CD4-positive, alpha-beta T cell (primary cell): ENCODE results near the gene PLCD1. TPM values are rescaled to one million over a fixed set of nuclear protein-coding genes. Genes with fewer than 3 reads are reported as not detected.

Experiments used
- ATAC-seq: fragments of 200-7000 bp; cut with Tn5 transposase; one replicate; pipeline ENCODE4 v1.10.0; 2022; ENCODE audit warnings: mild to moderate bottlenecking; ENCODE audit not compliant: poor library complexity
- CTCF ChIA-PET: fragments of 350-600 bp; sonication (Branson Sonifier 250); formaldehyde crosslinking; loops from one replicate; lab custom pipeline; 2021; ENCODE audit warnings: antibody characterized with exemption, inconsistent platforms; lab: Charles Lee
- POLR2A ChIA-PET: fragments of 350-600 bp; sonication (Branson Sonifier 250); formaldehyde crosslinking; loops from one replicate; lab custom pipeline; 2021; ENCODE audit warnings: antibody characterized with exemption, inconsistent platforms; lab: Charles Lee
- DNase-seq, 14 experiments: peaks; one replicate each; pipeline ENCODE4 v3.0.0-alpha.2; 2013 to 2020; ENCODE audit warnings: mixed read lengths in 2 of 14
- H3K27ac ChIP-seq, 2 donors: one replicate each; pipeline versions ENCODE4 v1.5.1 to v1.7.0; 2013; ENCODE audit warnings: low read length in 2 of 2, low read depth in 1 of 2, mild to moderate bottlenecking in 1 of 2
- H3K27me3 ChIP-seq, 2 experiments: 1 replicate in 1 of 2; 2 replicates in 1 of 2; pipeline versions ENCODE4 v1.6.1 to v1.7.0; 2013; ENCODE audit warnings: low read length in 2 of 2, control low read depth in 1 of 2, mild to moderate bottlenecking in 1 of 2, moderate library complexity in 1 of 2; ENCODE audit not compliant: insufficient read depth in 2 of 2, control insufficient read depth in 1 of 2
- H3K36me3 ChIP-seq: one replicate; pipeline ENCODE4 v1.6.1; 2013; ENCODE audit warnings: low read length, control low read depth; ENCODE audit not compliant: insufficient read depth
- H3K4me1 ChIP-seq: one replicate; pipeline ENCODE4 v1.6.1; 2013; ENCODE audit warnings: low read length, control low read depth; ENCODE audit not compliant: insufficient read depth
- H3K4me3 ChIP-seq: one replicate; pipeline ENCODE4 v1.5.1; 2013; ENCODE audit warnings: mild to moderate bottlenecking, low read length, moderate library complexity
- H3K9me3 ChIP-seq, 2 experiments: 1 replicate in 1 of 2; 2 replicates in 1 of 2; pipeline versions ENCODE4 v1.6.1 to v1.7.0; 2013; ENCODE audit warnings: low read length in 2 of 2, mild to moderate bottlenecking in 2 of 2, control low read depth in 1 of 2, moderate library complexity in 1 of 2; ENCODE audit not compliant: control insufficient read depth in 1 of 2, insufficient read depth in 1 of 2
- H3K27ac Mint-ChIP-seq: one replicate; pipeline ENCODE4 v1.8.0; 2020; ENCODE audit warnings: mixed read lengths
- H3K27me3 Mint-ChIP-seq: one replicate; pipeline ENCODE4 v1.8.0; 2021; ENCODE audit warnings: mixed read lengths
- H3K36me3 Mint-ChIP-seq: one replicate; pipeline ENCODE4 v1.8.0; 2021; ENCODE audit warnings: low read depth, mixed read lengths
- H3K4me1 Mint-ChIP-seq: one replicate; pipeline ENCODE4 v1.8.0; 2021; ENCODE audit warnings: low read depth, mixed read lengths
- H3K4me3 Mint-ChIP-seq: one replicate; pipeline ENCODE4 v1.8.0; 2020; ENCODE audit warnings: mild to moderate bottlenecking, mixed read lengths
- H3K9me3 Mint-ChIP-seq: one replicate; pipeline ENCODE4 v1.8.0; 2020; ENCODE audit warnings: mixed read lengths
- intact Hi-C, 2 experiments: fragments of 100-400 bp; cut with DNase I in 1 of 2; cut with micrococcal nuclease in 1 of 2; formaldehyde crosslinking; loops; one replicate each; pipeline versions ENCODE4 v1.15.1 to v1.9.0; 2023 to 2025; cut with DNase I, micrococcal nuclease
- total RNA-seq, 174 experiments: library from RNA in 2 of 174; stranded (reverse) in 2 of 174; gene quantifications; one replicate each; pipeline ENCODE4 v1.2.3 and lab custom pipeline; 2021 to 2026
- TF ChIP-seq, protein P1 (sequence below): fragments of 200-600 bp; IDR thresholded peaks from one replicate; pipeline ENCODE4 v1.8.0; 2022; ENCODE audit warnings: antibody characterized with exemption, mild to moderate bottlenecking

PLCD1 gene
- total RNA-seq, 2 experiments from 2014 or later: 67.0 to 69.8 TPM

DNA sequence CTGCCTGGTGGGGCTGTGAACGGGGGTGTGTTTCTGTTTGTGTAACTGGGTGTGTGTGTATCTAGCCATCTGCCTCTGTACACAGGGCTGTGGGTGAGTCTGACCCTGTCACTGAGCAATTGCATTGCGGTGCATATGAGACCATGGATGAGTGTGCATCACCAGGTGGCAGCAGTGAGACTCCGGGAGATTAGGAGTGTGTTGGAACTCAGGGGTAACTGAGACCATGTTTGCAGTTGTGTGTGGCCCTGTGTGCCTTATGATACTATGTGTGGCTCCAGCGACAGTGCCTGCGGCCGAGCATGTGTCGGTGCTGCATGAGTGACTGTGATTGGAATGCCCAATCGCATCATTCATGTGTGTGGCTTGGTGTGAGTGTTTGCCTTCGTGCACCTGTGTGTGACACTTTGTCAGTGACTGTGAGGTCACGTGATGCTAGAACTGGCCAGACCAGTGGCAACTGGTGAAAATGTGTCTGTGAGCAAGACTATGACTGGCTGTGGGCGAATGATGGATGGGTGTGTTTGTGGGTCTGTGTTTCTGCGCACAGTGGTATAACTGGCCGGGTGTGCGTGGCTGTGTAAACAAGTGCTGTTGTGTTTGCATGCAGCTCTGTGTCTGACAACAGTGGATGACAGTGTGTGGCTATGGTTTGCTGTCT lies 24.9 kb downstream of the PLCD1 start:
- TF ChIP-seq, protein P1, sequence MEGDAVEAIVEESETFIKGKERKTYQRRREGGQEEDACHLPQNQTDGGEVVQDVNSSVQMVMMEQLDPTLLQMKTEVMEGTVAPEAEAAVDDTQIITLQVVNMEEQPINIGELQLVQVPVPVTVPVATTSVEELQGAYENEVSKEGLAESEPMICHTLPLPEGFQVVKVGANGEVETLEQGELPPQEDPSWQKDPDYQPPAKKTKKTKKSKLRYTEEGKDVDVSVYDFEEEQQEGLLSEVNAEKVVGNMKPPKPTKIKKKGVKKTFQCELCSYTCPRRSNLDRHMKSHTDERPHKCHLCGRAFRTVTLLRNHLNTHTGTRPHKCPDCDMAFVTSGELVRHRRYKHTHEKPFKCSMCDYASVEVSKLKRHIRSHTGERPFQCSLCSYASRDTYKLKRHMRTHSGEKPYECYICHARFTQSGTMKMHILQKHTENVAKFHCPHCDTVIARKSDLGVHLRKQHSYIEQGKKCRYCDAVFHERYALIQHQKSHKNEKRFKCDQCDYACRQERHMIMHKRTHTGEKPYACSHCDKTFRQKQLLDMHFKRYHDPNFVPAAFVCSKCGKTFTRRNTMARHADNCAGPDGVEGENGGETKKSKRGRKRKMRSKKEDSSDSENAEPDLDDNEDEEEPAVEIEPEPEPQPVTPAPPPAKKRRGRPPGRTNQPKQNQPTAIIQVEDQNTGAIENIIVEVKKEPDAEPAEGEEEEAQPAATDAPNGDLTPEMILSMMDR: peak; percentile 66
- ATAC-seq: peak; percentile 72
- Histone ChIP-seq H3K4me1 (peaks cover 28% of the 10 kb centered on the region), H3K27ac (no peak overlapping the region), H3K9me3 (no peaks in the 10 kb centered on the region), H3K4me3 (no peak overlapping the region), H3K36me3 (peaks cover 66% of the 10 kb centered on the region), H3K27me3 (no peaks in the 10 kb centered on the region)
- no peaks in the 10 kb centered on the region for H3K27me3 Mint-ChIP-seq
- peak overlapping the region; percentile 82 for H3K27ac Mint-ChIP-seq
- no peaks in the 10 kb centered on the region for H3K9me3 Mint-ChIP-seq
- peak; percentile 33 to 77 (median 56) for DNase-seq
- peaks cover 22% of the 10 kb centered on the region for H3K4me1 Mint-ChIP-seq
- H3K4me3 Mint-ChIP-seq: no peak overlapping the region
- peaks cover 50% of the 10 kb centered on the region for H3K36me3 Mint-ChIP-seq
- ChIA-PET POLR2A (interaction anchor here (0.5 to 1.2 kb wide), 3 partner anchors 18 to 236 kb away, joined by 3 to 4 read pairs (median 4); no protein-coding TSS in a partner anchor), CTCF (interaction anchor here (1.2 to 1.6 kb wide), 2 partner anchors 30 to 35 kb away, joined by 5 to 11 read pairs; partner anchors contain the start of gene DLEC1)
- intact Hi-C loops: loop anchor here (1.0 to 10.0 kb wide), 6 partner anchors 34 to 1380 kb away; partner anchors contain the start of genes DLEC1 (in 1 of the 2), OXSR1 (in 1 of the 2) and SLC25A38 (in 1 of the 2)

DNA sequence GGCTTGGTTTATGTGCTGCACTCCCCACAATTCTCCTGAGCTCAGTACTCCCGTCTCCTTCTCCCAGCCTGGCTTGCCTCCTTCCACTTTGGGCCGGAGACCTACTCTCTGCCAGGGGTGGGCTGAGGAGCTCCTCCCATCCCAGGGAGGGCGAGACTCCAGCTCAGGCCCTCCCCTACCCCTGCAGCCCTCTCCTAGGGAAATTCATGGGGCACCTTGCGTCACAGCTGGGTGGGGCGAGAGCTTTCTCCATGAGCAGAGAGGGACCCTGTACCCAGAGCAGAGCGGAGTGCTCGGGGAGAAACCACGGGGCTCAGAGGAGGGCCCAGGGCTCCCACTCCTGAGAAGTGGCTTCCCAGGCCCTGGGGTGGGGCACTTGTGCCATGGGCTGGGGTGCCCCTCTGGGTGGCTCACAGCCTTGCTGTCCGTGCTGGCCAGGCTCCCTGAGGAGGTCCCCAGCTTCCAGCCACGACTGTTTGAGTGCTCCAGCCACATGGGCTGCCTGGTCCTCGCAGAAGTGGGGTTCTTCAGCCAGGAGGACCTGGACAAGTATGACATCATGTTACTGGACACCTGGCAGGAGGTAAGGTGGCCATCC lies 25.5 kb downstream of the PLCD1 start:
- Mint-ChIP-seq H3K36me3 (peaks cover 49% of the 10 kb centered on the region), H3K27ac (peak overlapping the region; percentile 82), H3K9me3 (no peaks in the 10 kb centered on the region), H3K4me3 (no peak overlapping the region), H3K27me3 (no peaks in the 10 kb centered on the region), H3K4me1 (peaks cover 28% of the 10 kb centered on the region)
- Histone ChIP-seq H3K36me3 (peaks cover 64% of the 10 kb centered on the region), H3K9me3 (no peaks in the 10 kb centered on the region), H3K27ac (no peak overlapping the region), H3K4me1 (peaks cover 33% of the 10 kb centered on the region), H3K27me3 (no peaks in the 10 kb centered on the region), H3K4me3 (no peak overlapping the region)
- POLR2A ChIA-PET: interaction anchor here (0.6 to 1.0 kb wide), 2 partner anchors 19 to 162 kb away, joined by 3 read pairs; partner anchors contain the start of gene OXSR1
- intact Hi-C loops: loop anchor here (1.0 to 10.0 kb wide), 8 partner anchors 29 to 1381 kb away; partner anchors contain the start of genes DLEC1 (in 1 of the 2), OXSR1 (in 1 of the 2) and SLC25A38 (in 1 of the 2)
- CTCF ChIA-PET: interaction anchor here (1.2 to 1.6 kb wide), 2 partner anchors 29 to 36 kb away, joined by 5 to 11 read pairs; partner anchors contain the start of gene DLEC1
- no peak for ATAC-seq
- no peak for DNase-seq
- TF ChIP-seq, protein P1: no peak

DNA sequence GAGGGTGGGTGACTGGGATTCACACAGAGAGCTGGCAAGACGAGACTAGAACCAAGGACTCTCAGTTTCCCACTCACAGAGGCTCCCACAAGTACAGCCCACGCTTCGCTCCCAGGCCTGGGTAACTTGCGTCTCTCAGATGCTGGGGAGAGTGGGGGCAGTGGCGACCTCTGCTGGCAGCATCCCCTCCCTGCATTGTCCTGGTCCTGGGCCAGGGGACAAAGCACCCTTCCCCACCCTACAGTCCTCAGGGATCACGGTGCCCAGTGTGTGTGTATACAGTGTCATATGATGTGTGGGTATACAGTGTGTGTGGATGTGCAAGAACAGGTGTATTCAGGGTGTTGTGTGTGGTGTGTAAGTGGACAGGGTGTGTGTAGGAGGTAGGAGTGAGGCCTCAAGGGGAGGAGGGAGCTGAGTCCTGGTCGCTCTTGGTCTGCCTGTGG lies 26.0 kb downstream of the PLCD1 start:
- H3K36me3 Mint-ChIP-seq: peaks cover 52% of the 10 kb centered on the region
- POLR2A ChIA-PET: interaction anchor here (1.0 kb wide), 1 partner anchor 162 kb away, joined by 3 read pairs; the partner anchor contains the start of gene OXSR1

More for the DNA sequence above, 26.0 kb downstream of the PLCD1 start:
- Histone ChIP-seq H3K4me1 (peaks cover 37% of the 10 kb centered on the region), H3K36me3 (peaks cover 60% of the 10 kb centered on the region), H3K27me3 (no peaks in the 10 kb centered on the region), H3K9me3 (no peaks in the 10 kb centered on the region), H3K4me3 (no peak overlapping the region), H3K27ac (no peak overlapping the region)
- TF ChIP-seq, protein P1: peak; percentile 56
- CTCF ChIA-PET: interaction anchor here (1.2 to 1.6 kb wide), 2 partner anchors 28 to 36 kb away, joined by 5 to 11 read pairs; partner anchors contain the start of gene DLEC1
- intact Hi-C loops: loop anchor here (1.0 to 10.0 kb wide), 6 partner anchors 29 to 1381 kb away; partner anchors contain the start of genes OXSR1 (in 1 of the 2) and SLC25A38 (in 1 of the 2)
- Mint-ChIP-seq H3K4me1 (peaks cover 33% of the 10 kb centered on the region), H3K27ac (no peak overlapping the region), H3K9me3 (no peaks in the 10 kb centered on the region), H3K27me3 (no peaks in the 10 kb centered on the region), H3K4me3 (no peak overlapping the region)
- ATAC-seq: peak; percentile 25
- peak; percentile 33 to 78 (median 58) for DNase-seq
